Fibroblast of skin of abdomen (primary cell): Measurements from ENCODE around the gene CDC20. TPM values are rescaled to one million over a fixed set of nuclear protein-coding genes. Genes with fewer than 3 reads are reported as not detected.

Experiments
- DNase-seq: peaks from one replicate; pipeline ENCODE4 v3.0.0-alpha.2; 2013
- polyA plus RNA-seq, 2 experiments: library from polyadenylated mRNA; unstranded; fragments of 120-200 nt; gene quantifications; one replicate each; pipeline ENCODE4 v1.2.1, GENCODE V29; 2013; ENCODE audit not compliant: insufficient read length in 2 of 2

The CDC20 gene
- 67.1 TPM for polyA plus RNA-seq (2013, experiment 1 of 2; ENCODE audit: insufficient read length)
- 70.1 TPM for polyA plus RNA-seq (2013, experiment 2 of 2; ENCODE audit: insufficient read length)

DNA sequence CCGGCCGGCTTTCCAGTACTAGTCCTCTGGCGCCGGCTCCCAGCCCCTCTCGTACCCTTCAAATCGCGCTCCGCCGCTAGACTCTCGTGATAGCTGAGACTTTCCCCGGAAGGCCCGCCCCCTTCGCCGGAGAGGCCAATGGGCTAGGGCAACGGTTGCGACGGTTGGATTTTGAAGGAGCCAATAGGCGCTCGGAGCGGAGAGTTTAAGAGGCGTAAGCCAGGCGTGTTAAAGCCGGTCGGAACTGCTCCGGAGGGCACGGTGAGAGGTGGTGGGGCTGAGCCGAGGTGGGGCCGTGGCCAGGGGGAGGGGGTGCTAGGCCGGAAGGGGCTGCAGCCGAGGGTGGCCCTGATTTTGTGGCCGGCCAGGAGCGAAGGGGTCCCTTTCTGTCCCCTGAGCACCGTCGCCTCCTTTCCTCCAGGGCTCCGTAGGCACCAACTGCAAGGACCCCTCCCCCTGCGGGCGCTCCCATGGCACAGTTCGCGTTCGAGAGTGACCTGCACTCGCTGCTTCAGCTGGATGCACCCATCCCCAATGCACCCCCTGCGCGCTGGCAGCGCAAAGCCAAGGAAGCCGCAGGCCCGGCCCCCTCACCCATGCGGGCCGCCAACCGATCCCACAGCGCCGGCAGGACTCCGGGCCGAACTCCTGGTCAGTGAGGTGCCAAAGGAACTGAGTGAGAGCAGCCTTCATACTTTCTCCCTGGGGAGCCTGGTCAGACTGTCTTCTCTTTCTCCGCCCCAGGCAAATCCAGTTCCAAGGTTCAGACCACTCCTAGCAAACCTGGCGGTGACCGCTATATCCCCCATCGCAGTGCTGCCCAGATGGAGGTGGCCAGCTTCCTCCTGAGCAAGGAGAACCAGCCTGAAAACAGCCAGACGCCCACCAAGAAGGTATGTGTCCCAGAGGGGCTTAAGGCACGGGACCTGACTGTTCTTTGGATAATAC is at the start of gene CDC20:
TSS of gene CDC20 (plus strand) at position 236 of the 948 bp plus-strand sequence. CDS start at position 471, 235 bp downstream.
- DNase-seq = peak; percentile 96

DNA sequence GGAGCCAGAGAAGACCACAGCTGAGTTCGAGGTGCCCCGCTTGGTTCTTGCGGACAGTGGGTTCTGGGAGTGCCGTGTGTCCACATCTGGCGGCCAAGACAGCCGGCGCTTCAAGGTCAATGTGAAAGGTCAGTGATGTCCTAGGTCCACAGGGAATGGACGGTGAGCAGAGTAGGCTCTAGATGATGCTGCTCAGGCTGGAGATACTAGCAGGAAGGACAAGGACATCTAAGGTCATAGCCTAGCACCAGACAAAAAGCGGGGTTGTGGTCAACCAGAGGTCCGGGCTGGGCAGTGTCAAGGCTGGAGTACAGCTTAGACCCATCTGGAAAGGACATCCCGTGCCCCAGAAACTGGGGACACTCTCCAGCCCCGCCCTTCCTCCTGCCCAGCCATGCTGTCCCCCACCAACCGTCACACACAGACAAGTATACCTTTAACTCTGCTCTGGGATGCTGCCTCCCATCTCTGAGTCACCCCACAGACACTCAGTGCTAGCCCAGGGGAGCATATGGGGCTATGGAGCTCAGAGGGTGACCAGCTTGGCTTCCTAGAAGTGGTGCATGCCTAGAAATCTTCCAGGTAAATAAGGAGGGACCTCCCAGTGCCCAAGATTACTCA is 49.3 kb upstream of the CDC20 start:
- no peak for DNase-seq

DNA sequence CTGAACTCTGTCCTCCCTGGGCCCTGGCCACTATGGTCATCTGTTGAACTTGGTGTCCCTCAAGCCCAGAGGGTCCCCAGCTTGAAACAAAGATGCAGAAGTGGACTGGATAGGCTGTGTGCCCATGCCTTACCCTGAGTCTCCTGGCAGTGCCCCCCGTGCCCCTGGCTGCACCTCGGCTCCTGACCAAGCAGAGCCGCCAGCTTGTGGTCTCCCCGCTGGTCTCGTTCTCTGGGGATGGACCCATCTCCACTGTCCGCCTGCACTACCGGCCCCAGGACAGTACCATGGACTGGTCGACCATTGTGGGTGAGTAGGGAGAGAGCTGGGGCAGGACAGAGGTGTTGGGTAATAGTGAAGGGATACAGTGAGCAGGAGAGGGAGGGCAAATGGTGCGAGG is 47.3 kb upstream of the CDC20 start:
- DNase-seq = no peak

DNA sequence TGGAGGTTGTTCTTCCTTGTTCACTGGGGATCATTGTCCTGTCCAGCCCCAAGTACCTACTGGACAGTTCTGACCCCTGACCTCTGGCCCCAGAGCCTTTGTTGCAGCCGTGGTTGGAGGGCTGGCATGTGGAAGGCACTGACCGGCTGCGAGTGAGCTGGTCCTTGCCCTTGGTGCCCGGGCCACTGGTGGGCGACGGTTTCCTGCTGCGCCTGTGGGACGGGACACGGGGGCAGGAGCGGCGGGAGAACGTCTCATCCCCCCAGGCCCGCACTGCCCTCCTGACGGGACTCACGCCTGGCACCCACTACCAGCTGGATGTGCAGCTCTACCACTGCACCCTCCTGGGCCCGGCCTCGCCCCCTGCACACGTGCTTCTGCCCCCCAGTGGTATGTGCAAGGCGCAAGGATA is 46.6 kb upstream of the CDC20 start:
- DNase-seq = no peak

DNA sequence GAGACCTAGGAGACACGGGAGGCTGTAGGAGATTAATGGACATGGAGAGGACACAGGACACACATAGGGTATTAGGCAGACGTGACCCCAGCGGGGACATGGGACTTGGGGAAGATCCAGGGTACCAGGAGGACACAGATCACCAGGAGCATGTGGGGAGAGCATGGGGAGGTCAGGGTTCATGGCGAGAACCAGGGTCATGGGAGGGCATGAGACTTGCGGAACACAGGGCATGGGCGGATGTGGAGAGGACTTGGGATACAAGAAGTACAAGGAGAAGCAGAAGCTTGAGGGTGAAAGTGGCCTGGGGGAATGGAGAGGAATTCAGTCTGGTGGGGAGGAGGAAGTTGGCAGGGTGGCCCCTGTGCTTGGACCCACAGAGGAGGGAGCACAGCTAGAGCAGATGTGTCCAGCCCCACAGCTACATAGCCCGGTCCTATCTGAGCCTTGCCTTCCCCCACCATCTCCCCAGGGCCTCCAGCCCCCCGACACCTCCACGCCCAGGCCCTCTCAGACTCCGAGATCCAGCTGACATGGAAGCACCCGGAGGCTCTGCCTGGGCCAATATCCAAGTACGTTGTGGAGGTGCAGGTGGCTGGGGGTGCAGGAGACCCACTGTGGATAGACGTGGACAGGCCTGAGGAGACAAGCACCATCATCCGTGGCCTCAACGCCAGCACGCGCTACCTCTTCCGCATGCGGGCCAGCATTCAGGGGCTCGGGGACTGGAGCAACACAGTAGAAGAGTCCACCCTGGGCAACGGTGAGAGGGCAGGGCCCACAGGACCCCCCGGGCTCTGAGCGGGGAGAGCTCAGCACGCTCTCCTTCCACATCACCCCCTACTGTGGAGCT is 45.9 kb upstream of the CDC20 start:
- no peak for DNase-seq

DNA sequence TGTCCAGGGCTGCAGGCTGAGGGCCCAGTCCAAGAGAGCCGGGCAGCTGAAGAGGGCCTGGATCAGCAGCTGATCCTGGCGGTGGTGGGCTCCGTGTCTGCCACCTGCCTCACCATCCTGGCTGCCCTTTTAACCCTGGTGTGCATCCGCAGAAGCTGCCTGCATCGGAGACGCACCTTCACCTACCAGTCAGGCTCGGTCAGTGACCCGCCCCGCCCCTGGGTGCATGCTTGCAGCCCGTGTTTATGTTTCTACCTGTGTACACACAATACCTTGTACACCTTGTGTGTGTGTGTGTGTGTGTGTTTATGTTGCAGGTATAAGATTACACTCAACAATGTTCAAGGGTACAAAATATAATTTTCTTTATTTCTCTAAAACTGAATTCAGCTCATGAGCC is 45.0 kb upstream of the CDC20 start:
- no peak for DNase-seq

DNA sequence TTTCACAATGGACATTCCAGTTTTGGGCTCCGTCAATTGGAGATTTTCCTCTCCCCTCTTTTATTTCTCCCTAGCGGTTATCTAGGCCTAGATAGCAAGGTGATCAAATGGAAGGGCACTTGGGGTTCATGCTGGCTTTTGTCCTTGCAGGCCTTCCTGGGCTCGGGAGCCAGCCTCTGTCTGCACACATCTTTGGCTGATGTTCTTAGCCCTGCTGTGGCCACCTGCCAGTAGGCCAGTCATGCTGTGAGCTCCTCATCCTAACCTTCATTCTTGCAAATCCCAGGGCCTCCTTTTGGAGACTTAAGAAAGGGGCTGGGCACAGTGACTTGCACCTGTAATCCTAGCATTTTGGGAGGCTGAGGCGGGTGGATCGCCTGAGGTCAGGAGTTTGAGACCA is 44.5 kb upstream of the CDC20 start:
- no peak for DNase-seq

DNA sequence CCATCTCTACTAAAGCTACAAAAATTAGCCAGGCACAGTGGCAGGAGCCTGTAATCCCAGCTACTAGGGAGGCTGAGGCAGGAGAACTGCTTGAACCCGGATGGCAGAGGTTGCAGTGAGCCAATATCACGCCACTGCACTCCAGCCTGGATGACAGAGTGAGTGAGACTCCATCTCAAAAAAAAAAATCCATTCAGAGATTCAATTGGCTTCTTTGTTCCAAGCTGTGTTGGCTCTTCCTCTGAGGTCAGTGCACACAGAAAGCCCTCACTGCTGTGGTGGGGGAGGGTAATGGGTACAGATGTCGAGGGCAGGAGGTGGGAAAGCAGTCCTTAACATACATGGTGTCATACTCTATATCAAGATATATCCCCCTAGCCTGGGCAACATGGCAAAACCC is 43.3 kb upstream of the CDC20 start:
- no peak for DNase-seq

DNA sequence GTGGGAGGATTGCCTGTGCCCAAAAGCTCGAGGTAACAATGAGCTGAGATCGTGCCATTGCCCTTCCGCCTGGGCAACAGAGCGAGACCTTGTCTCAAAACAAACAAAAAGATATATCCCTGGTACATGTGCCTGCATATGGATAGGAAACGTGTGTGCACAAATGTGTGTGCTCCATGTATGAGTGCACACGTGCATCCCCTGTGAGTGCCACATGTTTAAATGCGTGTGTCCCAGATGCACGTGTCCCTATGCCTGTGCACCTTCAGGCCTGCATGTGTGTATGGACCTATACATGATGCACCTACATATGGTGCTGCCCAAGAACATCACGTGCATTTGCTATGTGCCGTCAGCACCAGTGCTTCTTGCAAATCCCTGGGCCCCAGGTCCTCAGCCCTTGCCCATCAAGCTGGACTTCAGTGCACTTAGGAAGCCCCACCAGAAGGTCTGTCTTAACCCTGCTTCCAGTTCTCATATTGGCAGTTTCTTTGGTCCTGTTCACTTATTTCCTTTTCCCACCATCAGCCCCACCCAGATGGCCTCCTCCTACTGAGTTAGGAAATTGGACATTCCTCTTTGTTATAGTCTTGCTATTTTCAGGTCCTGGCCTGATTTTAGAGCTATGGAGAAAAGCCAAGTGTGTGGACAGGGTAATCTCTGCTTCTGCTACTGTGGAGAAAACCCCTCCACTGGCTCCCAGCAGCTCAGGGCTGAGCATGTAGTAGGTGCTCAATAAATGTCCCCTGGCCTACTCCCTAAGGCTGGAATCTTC is 42.6 kb upstream of the CDC20 start:
- DNase-seq = no peak

DNA sequence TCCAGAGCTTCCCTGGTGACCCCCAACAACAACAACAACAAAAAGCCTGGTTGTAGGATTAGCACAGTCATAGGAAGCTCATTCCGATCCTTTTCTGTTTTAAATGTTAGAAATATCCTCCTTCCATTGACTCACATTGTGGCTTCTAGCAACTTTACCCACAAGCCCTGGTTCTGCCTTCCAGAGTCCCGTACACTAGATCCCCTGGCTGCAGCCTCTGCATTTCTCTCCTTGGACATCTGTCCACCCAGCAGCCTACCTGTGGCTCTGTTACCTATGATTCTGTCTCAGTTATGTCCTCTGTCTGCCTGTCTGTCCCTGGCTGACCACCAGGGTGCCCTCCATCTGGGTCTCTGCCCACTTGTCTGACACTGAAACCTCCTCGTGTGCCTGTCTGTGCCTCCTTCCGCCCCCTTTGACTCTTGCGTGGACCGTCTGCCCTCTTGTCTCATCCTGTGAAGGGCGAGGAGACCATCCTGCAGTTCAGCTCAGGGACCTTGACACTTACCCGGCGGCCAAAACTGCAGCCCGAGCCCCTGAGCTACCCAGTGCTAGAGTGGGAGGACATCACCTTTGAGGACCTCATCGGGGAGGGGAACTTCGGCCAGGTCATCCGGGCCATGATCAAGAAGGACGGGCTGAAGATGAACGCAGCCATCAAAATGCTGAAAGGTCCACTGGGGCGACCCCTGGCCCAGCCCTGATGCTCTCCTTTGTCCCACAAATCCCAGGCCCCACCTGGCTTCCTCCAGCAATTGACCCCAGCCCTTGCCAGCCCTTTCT is 41.9 kb upstream of the CDC20 start:
- DNase-seq = no peak

DNA sequence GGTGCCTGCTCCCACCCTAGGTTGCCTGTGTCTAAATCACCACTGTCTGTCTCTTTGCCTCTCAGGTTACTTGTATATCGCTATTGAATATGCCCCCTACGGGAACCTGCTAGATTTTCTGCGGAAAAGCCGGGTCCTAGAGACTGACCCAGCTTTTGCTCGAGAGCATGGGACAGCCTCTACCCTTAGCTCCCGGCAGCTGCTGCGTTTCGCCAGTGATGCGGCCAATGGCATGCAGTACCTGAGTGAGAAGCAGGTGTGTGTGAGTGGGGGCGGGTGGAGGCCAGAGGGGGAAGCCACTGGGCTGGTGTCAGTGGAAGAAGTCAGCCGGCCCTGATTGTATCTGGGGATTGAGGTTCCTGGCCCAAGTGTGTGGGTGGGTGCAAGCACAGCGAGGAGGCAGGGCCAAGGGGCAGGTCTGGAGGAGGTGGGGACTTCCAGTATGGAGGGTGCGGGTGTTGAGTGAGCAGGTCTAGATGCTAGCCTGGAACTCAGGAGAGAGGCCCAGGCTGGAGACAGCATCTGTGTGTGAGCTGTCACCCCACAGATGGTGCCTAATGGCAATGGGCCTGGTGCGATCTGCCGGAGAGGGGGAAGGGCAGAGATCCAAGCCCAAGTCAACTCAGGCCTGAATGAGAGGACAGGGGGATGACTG is 40.8 kb upstream of the CDC20 start:
- DNase-seq = peak; percentile 32

DNA sequence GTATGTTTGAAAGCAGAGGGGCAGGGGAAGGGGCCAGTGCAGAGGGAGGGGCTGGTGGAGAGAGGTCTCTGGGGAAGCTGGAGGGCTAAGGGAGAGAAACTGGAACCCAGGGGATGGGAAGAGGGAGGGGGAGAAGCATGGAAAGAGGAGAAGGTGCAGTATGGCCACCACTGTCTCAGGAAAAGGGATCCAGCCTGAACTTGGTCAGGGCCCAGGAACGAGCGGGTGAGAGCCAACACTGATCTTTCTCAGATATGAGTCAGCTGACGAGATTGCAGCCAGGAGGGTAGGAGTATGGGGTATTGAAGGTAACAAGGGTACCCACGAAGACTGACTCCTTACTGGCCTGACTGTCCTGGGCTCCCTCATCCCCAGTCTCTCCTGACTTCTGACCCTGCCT is 40.0 kb upstream of the CDC20 start:
- DNase-seq = no peak

DNA sequence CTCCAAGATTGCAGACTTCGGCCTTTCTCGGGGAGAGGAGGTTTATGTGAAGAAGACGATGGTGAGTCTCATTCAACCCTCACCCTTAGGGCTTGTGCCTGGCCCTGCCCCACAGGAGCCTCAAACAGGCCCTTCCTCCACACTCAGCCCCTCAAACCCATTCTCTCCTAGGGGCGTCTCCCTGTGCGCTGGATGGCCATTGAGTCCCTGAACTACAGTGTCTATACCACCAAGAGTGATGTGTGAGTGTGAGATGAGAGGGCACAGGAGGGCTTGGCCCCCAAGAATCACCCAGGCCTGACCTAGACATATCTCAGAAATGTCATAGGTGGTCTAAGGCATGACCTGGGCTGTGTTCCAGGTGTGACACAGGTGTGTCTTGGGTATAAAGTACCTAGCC is 39.5 kb upstream of the CDC20 start:
- DNase-seq = no peak

DNA sequence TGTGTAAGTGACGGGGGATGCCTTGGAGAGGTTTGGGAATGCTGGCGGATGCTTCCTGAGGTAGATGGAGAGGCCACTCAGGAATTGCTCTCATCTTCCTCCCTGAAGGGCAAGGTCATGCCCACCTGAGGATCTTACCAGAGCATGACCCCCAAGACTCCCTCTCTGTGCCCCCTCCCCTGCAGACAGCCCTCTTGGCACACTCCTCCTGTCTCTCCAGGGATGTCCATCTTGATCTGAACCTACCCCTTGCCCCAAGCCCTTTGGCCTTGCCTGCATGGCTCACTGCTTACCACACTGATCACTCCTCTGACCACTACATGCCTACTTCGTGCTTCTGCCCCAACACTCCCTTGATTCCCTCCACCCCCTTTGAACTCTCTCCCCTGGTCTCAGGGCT is 39.0 kb upstream of the CDC20 start:
- DNase-seq = no peak

DNA sequence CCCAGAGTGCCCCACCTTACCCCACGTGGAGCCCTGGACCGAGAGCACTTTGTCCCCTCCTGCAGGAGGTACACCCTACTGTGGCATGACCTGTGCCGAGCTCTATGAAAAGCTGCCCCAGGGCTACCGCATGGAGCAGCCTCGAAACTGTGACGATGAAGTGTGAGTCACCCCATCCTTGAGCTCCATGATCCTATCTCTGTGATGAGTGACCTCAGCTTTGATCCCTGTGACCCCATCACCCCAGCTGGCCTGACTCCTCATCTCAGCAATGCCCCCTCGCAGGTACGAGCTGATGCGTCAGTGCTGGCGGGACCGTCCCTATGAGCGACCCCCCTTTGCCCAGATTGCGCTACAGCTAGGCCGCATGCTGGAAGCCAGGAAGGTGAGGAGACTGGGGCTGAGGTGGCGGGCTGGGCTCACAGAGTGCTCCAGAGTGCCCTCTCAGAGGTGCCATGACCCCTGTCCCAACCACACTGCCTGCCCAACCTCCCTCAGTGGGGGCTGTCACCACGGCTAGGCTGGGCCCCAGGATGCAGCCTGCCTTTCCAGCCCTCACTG is 37.4 kb upstream of the CDC20 start:
- no peak for DNase-seq

DNA sequence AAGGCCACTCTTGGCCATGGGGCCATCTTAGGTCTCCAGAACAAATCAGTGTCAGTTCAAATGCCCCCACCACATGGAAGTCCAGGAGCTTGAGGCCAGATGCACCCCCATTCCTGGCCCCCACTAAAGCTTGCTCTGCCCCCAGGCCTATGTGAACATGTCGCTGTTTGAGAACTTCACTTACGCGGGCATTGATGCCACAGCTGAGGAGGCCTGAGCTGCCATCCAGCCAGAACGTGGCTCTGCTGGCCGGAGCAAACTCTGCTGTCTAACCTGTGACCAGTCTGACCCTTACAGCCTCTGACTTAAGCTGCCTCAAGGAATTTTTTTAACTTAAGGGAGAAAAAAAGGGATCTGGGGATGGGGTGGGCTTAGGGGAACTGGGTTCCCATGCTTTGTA is 36.3 kb upstream of the CDC20 start:
- no peak for DNase-seq

DNA sequence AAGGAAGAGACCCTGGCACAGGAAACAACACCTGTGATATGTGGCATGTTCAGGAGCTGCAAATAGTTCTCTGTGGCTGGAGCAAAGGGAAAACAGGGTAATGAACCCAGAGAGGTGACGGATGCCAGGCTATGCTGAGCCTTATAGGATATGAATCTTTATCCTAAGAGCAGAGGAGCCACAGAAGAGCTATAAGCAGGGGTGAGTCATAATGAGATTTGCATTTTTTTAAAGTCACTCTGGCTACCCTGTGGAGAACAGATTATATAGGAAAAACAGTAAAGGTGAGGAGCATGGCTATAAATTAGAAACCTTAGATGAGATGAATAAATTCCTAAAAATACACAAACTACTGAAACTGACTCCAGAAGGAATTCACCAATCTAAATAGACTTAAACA is 34.0 kb upstream of the CDC20 start:
- no peak for DNase-seq

DNA sequence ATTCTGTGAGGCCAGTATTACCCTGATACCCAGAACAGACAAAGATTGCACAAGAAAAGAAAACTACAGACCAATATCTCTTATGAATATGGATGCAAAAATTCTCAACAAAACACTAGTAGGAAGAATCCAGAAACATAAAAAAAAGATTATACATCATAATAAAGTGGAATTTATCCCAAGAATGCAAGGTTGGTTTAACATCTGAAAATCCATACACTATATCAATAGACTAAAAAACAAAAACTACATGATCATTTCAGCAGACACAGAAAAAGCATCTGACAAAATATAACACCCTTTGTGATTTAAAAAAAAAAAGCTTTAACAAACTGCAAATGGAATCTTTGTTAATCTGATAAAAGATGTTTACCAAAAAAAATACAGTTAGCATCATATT is 33.4 kb upstream of the CDC20 start:
- DNase-seq = no peak

DNA sequence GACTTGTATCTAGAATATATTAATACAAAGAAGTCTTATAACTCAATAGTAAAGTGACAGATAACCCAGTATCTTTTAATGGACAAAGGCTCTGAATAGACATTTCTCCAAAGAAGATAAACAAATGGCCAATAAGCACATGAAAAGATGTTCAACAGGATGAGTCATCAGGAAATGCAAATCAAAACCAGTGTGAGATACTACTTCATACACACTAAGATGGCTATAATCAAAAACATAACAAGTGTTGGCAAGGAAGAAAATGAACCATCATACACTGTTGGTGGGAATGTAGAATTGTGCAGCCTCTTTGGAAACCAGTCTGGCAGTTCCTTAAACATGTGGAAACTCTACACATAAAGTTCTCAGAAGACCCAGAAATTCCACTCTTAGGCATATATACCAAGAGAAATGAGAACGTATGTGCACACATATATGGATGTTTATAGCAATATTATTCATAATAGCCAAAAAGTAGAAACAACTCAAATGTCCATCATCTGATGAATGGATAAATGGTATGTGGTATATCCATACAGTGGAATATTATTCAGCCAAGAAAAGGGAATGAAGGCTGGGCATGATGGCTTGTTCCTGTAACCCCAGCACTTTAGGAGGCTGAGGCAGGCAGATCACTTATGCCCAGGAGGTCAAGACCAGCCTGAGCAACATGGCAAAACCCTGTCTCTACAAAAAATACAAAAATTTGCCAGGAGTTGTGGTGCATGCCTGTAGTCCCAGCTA is 31.1 kb upstream of the CDC20 start:
- DNase-seq = peak; percentile 32
